OCI-LY3 (cell line): ENCODE measurements around the gene EFCAB6.

Experiments
- H2AFZ ChIP-seq: fragments of 200-600, 300-600 bp; shearing (Covaris generic); 2 replicates; pipeline ENCODE4 v1.6.0; 2014; ENCODE audit warnings: antibody characterized with exemption, low read depth, low read length
- H3K27ac ChIP-seq: fragments of 200-600, 300-600 bp; sonication (generic); 2 replicates; pipeline ENCODE4 v1.5.1; 2014; ENCODE audit warnings: mild to moderate bottlenecking, low read length, moderate library complexity, mixed read lengths
- H3K27me3 ChIP-seq: fragments of 200-600, 300-600 bp; sonication (generic); 2 replicates; pipeline ENCODE4 v1.6.1; 2014; ENCODE audit warnings: low read depth, low read length, mixed read lengths
- H3K36me3 ChIP-seq: fragments of 200-600, 300-600 bp; sonication (generic); replicated peaks from 2 replicates; pipeline ENCODE3; 2014; ENCODE audit warnings: low read depth, low read length, mixed read lengths
- H3K4me1 ChIP-seq: fragments of 300-600, 200-600 bp; sonication (generic); 2 replicates; pipeline ENCODE4 v1.6.1; 2014; ENCODE audit warnings: low read length, mixed read lengths
- H3K4me2 ChIP-seq: fragments of 200-600, 300-600 bp; sonication (generic); 2 replicates; pipeline ENCODE4 v1.6.1; 2014; ENCODE audit warnings: low read length, mixed read lengths
- H3K4me3 ChIP-seq: fragments of 300-600, 200-600 bp; sonication (generic); 2 replicates; pipeline ENCODE4 v1.5.1; 2014; ENCODE audit warnings: antibody characterized with exemption, mild to moderate bottlenecking, low read length, moderate library complexity
- H3K79me2 ChIP-seq: fragments of 300-600, 200-600 bp; shearing (Covaris generic); 2 replicates; pipeline ENCODE4 v1.6.1; 2014; ENCODE audit warnings: mild to moderate bottlenecking, low read length, mixed read lengths
- H3K9ac ChIP-seq: fragments of 300-600, 200-600 bp; shearing (Covaris generic); 2 replicates; pipeline ENCODE4 v1.6.0; 2014; ENCODE audit warnings: mild to moderate bottlenecking, low read length, moderate library complexity
- H3K9me3 ChIP-seq: fragments of 200-600, 300-600 bp; shearing (Covaris generic); 2 replicates; pipeline ENCODE4 v1.6.1; 2014; ENCODE audit warnings: low read length, mixed read lengths; ENCODE audit not compliant: insufficient read depth
- H4K20me1 ChIP-seq: fragments of 200-600, 300-600 bp; sonication (generic); 2 replicates; pipeline ENCODE4 v1.6.1; 2016; ENCODE audit warnings: low read length, mixed read lengths; ENCODE audit not compliant: insufficient read depth
- CTCF ChIP-seq: fragments of 200-600, 300-600 bp; sonication (generic); IDR thresholded peaks from 2 replicates; pipeline ENCODE4 v1.5.1; 2014; ENCODE audit warnings: antibody characterized with exemption, low read length, low read depth
- EZH2phosphoT487 ChIP-seq: fragments of 200-600 bp; shearing (Covaris generic); IDR thresholded peaks from 2 replicates; pipeline ENCODE4 v1.6.1; 2018; ENCODE audit warnings: antibody characterized with exemption, mixed run types, low read depth

The EFCAB6 gene

GRCh38 chr22:43485502-43486089 is 326.5 kb downstream of the EFCAB6 start:
- no peaks in the 10 kb centered on the region for H3K9me3 ChIP-seq
- no peaks in the 10 kb centered on the region for H3K27me3 ChIP-seq
- TF ChIP-seq EZH2phosphoT487: no peak
- TF ChIP-seq CTCF: no peak
- H3K9ac ChIP-seq: no peak overlapping the region
- H3K4me1 ChIP-seq: 0 out of 2 replicates have a peak, but pooled peaks cover under 1% of the 10 kb centered on the region
- H3K4me3 ChIP-seq: no peak overlapping the region
- H3K36me3 ChIP-seq: no peaks in the 10 kb centered on the region
- H3K79me2 ChIP-seq: no peaks in the 10 kb centered on the region
- no peak overlapping the region for H2AFZ ChIP-seq
- no peak overlapping the region for H3K27ac ChIP-seq
- no peak overlapping the region for H3K4me2 ChIP-seq
- no peaks in the 10 kb centered on the region for H4K20me1 ChIP-seq

- no peaks in the 10 kb centered on the region for H3K79me2 ChIP-seq
- no peak overlapping the region for H2AFZ ChIP-seq
- H3K4me2 ChIP-seq: no peak overlapping the region
- H3K4me3 ChIP-seq: no peak overlapping the region
- H3K36me3 ChIP-seq: no peaks in the 10 kb centered on the region
- TF ChIP-seq EZH2phosphoT487: no peak
- TF ChIP-seq CTCF: no peak
- no peak overlapping the region for H3K9ac ChIP-seq
- no peaks in the 10 kb centered on the region for H3K9me3 ChIP-seq
- H3K27ac ChIP-seq: no peak overlapping the region
- no peaks in the 10 kb centered on the region for H4K20me1 ChIP-seq
- peaks cover 4% of the 10 kb centered on the region; the same call in 1 of the 2 replicates for H3K4me1 ChIP-seq
- H3K27me3 ChIP-seq: no peaks in the 10 kb centered on the region
Observed at GRCh38 chr22:43484227-43484626, 327.9 kb downstream of the EFCAB6 start.

GRCh38 chr22:43483669-43484068 is 328.4 kb downstream of the EFCAB6 start:
- Histone ChIP-seq H2AFZ (no peak overlapping the region), H3K27ac (no peak overlapping the region), H3K4me2 (no peak overlapping the region), H3K36me3 (no peaks in the 10 kb centered on the region), H3K79me2 (no peaks in the 10 kb centered on the region), H3K4me1 (peaks cover 4% of the 10 kb centered on the region; the same call in 1 of the 2 replicates), H3K9me3 (no peaks in the 10 kb centered on the region), H4K20me1 (no peaks in the 10 kb centered on the region), H3K27me3 (no peaks in the 10 kb centered on the region), H3K4me3 (no peak overlapping the region), H3K9ac (no peak overlapping the region)
- no peak for TF ChIP-seq EZH2phosphoT487
- no peak for TF ChIP-seq CTCF

GRCh38 chr22:43483266-43483665 is 328.8 kb downstream of the EFCAB6 start:
- Histone ChIP-seq H3K27ac (no peak overlapping the region), H3K9ac (no peak overlapping the region), H3K4me3 (no peak overlapping the region), H3K27me3 (no peaks in the 10 kb centered on the region), H3K4me2 (no peak overlapping the region), H2AFZ (no peak overlapping the region), H4K20me1 (no peaks in the 10 kb centered on the region), H3K36me3 (no peaks in the 10 kb centered on the region), H3K9me3 (no peaks in the 10 kb centered on the region), H3K79me2 (no peaks in the 10 kb centered on the region), H3K4me1 (peaks cover 4% of the 10 kb centered on the region; the same call in 1 of the 2 replicates)
- no peak for TF ChIP-seq EZH2phosphoT487
- TF ChIP-seq CTCF: no peak
